ENCODE results near the gene SLC27A1.
A peak's percentile ranks its signal among the peaks of the same experiment; 100 is the strongest.
"Not testable (repeated sequence)": the region's sequence is repeated elsewhere in the genome, so short reads cannot be mapped to it uniquely, and the experiment has no call there.

Gene SLC27A1

DNA sequence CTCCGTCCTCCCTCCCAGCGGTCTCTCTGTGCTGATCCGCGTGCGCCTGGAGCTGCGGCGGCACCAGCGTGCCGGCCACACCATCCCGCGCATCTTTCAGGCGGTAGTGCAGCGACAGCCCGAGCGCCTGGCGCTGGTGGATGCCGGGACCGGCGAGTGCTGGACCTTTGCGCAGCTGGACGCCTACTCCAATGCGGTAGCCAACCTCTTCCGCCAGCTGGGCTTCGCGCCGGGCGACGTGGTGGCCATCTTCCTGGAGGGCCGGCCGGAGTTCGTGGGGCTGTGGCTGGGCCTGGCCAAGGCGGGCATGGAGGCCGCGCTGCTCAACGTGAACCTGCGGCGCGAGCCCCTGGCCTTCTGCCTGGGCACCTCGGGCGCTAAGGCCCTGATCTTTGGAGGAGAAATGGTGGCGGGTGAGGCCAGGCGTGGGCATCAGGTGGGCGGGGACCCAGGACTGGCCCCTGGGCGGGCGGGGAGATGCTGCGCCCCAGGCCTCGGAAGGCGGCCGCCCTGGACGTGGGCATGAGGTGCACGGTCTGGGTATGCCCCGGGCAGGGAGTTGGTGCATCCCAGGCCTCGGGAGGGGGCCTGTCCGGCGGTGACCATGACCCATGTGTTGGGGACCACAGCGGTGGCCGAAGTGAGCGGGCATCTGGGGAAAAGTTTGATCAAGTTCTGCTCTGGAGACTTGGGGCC is 16.4 kb downstream of the SLC27A1 start:
- ATAC-seq (replicated peaks) (no peak), DNase-seq (no peak)
- Mint-ChIP-seq H3K9me3 (no peaks in the 10 kb centered on the region), H3K4me3 (no peak overlapping the region), H3K27me3 (no peaks in the 10 kb centered on the region), H3K36me3 (ENCODE audit: insufficient read depth) (peaks cover 3% of the 10 kb centered on the region), H3K27ac (peak overlapping the region in 1 of 2 donors; percentile 44), H3K4me1 (ENCODE audit: low read depth in 2 of 2) (peaks cover 25 to 26% of the 10 kb centered on the region in 2 donors)

DNA sequence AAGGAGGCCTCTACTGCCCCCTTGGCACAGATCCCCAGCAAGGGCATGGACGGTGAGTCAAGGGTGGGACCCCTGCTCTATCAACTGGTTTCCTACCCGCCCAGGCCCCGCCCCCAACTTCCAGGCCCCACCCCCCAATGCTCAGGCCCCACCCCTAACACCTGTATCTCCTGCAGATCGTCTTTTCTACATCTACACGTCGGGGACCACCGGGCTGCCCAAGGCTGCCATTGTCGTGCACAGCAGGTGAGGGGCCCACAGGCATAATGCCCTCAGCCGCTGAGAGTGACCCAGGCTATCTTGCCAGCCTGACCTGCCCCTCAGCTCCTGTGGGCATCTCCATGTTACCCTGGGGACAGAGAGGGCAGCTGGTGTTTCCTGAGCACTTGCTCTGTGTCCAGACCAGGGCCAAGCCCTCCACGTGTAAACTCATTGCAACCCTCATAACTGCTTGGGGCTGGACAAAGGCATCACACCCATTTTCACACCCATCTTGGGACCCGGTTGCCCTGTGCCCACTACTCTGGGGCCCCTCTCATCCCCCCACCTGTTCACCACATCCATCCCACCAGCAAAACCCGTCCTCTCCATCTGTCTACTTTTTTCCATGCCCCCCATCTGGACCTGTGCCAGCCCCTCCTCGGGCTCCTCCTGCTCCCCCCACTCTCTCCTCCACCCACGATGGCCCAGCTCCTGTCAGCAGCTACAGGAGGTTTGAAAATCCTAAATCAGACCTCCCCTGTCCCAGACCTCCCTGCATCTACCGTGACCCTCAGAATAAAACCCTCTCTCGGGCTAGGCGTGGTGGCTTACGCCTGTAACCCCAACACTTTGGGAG is 17.2 kb downstream of the SLC27A1 start:
- no peak for DNase-seq
- Mint-ChIP-seq H3K36me3 (ENCODE audit: insufficient read depth) (peaks cover 3% of the 10 kb centered on the region), H3K4me3 (peak overlapping the region; percentile 51 to 80), H3K9me3 (no peaks in the 10 kb centered on the region), H3K27ac (peak overlapping the region; percentile 44 to 92), H3K4me1 (ENCODE audit: low read depth in 2 of 2) (peaks cover 25 to 26% of the 10 kb centered on the region in 2 donors), H3K27me3 (no peaks in the 10 kb centered on the region)
- no peak for ATAC-seq (replicated peaks)

DNA sequence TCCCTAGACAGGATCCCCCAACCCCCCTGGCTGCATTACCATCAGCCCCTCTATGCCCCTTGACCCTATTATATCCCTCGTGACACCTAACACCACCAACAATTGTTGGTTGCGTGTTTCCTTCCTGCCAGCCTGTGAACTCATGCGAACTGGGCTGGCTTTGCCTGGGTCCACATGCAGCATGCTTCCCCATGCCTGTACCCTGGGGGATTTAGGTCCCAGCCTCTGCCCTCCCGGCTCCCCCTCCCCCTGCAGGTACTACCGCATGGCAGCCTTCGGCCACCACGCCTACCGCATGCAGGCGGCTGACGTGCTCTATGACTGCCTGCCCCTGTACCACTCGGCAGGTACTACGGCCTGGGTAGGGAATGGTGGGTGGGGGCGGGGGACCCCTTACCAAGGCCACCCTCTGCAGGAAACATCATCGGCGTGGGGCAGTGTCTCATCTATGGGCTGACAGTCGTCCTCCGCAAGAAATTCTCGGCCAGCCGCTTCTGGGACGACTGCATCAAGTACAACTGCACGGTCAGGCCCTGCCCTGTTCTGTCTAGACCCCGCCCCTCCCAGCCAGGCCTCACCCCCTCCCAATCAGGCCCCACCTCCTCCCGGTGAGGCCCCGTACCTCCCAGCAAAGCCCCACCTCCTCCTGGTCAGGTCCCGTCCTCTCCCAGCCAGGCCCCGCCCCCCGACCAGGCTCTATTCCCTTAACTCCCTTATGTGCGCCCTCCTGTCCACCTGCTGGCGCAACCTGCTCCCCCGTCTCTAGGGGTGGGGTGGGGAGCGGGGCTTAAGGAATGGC is 18.5 kb downstream of the SLC27A1 start:
- H3K9me3 Mint-ChIP-seq, result no peaks in the 10 kb centered on the region
- peaks cover 21 to 24% of the 10 kb centered on the region in 2 donors for H3K4me1 Mint-ChIP-seq (ENCODE audit: low read depth in 2 of 2)
- H3K27ac Mint-ChIP-seq, result peak overlapping the region; percentile 44 to 92
- H3K27me3 Mint-ChIP-seq, result no peaks in the 10 kb centered on the region
- peaks cover 3% of the 10 kb centered on the region for H3K36me3 Mint-ChIP-seq (ENCODE audit: insufficient read depth)
- ATAC-seq (replicated peaks) (peak; percentile 81), DNase-seq (peak; percentile 34 to 70 (median 69))
- H3K4me3 Mint-ChIP-seq, result peak overlapping the region; percentile 51 to 80

DNA sequence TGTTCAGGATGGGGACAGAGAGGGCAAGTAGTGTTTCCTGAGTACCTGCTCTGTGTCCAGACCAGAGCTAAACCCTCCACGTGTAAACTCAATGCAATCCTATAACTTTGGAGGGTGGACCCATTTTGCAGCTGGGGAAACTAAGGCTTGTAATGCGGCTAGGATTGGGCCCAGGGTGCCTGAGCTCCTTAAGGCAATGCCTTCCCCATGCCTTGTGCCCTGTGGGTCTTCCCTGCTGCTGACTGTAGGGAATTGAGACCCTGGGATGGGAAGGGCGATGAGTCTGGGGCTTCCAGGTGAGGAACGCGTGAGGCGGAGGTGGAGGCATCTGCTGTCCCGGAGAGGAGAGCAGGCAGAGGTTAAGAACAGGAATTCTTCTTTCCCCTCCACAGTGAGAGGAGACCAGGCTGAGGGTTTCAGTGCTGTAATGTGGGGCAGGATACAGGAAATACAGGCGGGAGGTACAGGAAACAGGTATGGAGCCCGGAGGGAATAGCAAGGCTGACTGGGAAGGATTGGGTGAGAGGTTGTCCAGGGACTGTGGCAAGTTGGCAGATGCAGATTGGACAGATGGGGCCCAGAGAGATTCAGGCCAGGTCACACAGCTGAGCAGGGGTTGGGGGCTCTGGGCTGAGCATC is 19.2 kb downstream of the SLC27A1 start:
- ATAC-seq (replicated peaks), result no peak
- Mint-ChIP-seq H3K27me3 (no peaks in the 10 kb centered on the region), H3K36me3 (ENCODE audit: insufficient read depth) (peaks cover 3% of the 10 kb centered on the region), H3K9me3 (no peaks in the 10 kb centered on the region), H3K27ac (peak overlapping the region; percentile 44 to 92), H3K4me3 (peak overlapping the region; percentile 51 to 80), H3K4me1 (ENCODE audit: low read depth in 2 of 2) (peaks cover 21 to 24% of the 10 kb centered on the region in 2 donors)
- no peak for DNase-seq

DNA sequence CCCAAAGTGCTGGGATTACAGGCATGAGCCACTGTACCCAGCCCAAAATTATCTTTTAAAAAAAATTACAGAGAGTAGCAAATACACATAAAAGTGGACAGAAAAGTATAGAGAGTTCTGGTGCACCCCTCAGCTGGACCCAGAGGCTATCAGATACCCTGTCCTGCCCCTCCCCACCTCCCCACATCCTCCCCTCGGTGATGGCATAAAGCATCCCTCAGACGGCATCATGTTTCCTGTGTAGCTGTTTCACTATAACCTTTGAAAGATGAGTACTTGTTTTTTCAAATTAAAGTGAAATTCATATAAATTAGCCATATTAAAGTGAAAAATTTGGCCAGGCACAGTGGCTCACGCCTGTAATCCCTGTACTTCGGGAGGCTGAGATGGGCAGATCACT is 20.1 kb downstream of the SLC27A1 start:
- H3K4me3 Mint-ChIP-seq, result peak overlapping the region in 1 of 2 donors; percentile 17
- peak in 2 of 3 experiments; percentile 34 to 44 for DNase-seq
- peak overlapping the region in 1 of 2 donors; percentile 26 for H3K27ac Mint-ChIP-seq
- H3K9me3 Mint-ChIP-seq, result no peaks in the 10 kb centered on the region
- peak; percentile 62 for ATAC-seq (replicated peaks)
- no peaks in the 10 kb centered on the region for H3K36me3 Mint-ChIP-seq (ENCODE audit: insufficient read depth)
- no peaks in the 10 kb centered on the region for H3K27me3 Mint-ChIP-seq
- H3K4me1 Mint-ChIP-seq (ENCODE audit: low read depth in 2 of 2), result peaks cover 21 to 24% of the 10 kb centered on the region in 2 donors

DNA sequence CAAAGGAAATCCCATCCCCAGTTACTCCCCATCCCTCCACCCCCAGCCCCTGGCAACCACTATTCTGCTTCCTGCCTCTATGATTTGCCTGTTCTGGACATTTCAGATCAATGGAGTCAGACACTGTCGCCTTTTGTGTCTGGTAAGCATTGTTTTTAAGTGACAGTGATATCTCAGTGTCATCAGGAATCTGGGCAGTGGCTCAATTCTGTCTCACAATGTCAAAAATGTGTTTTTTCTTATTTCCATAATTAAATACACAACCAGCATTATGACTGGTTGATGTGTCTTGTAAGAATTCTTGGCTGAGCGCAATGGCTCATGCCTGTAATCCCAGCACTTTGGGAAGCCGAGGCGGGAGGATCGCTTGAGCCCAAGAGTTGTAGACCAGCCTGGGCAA is 21.0 kb downstream of the SLC27A1 start:
- H3K36me3 Mint-ChIP-seq (ENCODE audit: insufficient read depth), result no peaks in the 10 kb centered on the region
- no peak overlapping the region for H3K4me3 Mint-ChIP-seq
- peaks cover 27 to 30% of the 10 kb centered on the region in 2 donors for H3K4me1 Mint-ChIP-seq (ENCODE audit: low read depth in 2 of 2)
- H3K27me3 Mint-ChIP-seq, result no peaks in the 10 kb centered on the region
- DNase-seq (no peak), ATAC-seq (replicated peaks) (no peak)
- H3K9me3 Mint-ChIP-seq, result no peaks in the 10 kb centered on the region
- peak overlapping the region; percentile 55 to 58 for H3K27ac Mint-ChIP-seq

DNA sequence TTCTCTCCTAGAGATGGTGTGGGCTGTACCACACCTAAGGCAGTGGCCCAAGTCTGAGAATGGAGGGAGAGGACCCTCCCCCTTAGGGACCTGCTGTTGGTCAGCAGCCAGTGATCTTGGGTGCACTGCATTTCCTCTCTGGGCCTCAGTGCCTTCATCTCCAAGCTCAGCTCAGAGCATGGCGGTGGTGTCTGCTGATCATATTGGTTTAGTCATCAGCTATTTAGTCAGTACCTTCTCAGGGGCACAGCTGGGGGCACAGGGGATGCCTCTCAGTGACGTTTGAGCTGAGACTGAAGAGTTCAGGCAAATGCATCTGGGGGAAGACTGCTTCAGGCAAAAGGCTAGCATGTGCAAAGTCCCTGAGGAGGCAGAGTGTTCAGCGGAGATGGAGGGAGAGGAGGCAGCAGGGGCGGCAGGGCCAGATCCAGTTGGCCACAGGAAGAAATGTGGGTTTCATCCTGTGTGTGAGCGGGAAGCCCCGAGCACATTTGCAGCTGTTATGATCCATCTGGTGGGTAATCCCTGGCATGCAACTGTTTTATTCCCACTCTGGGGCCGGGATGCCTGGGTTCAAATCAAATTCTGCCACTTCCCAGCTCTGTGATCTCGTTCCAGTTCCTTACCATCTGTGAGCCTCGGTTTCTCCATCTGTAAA is 25.4 kb downstream of the SLC27A1 start:
- peaks cover 15 to 18% of the 10 kb centered on the region in 2 donors for H3K4me1 Mint-ChIP-seq (ENCODE audit: low read depth in 2 of 2)
- H3K36me3 Mint-ChIP-seq (ENCODE audit: insufficient read depth), result peaks cover 3% of the 10 kb centered on the region
- peak overlapping the region in 1 of 2 donors; percentile 17 for H3K27ac Mint-ChIP-seq
- no peaks in the 10 kb centered on the region for H3K9me3 Mint-ChIP-seq
- DNase-seq (no peak), ATAC-seq (replicated peaks) (no peak)
- H3K27me3 Mint-ChIP-seq, result no peaks in the 10 kb centered on the region
- H3K4me3 Mint-ChIP-seq, result no peak overlapping the region

DNA sequence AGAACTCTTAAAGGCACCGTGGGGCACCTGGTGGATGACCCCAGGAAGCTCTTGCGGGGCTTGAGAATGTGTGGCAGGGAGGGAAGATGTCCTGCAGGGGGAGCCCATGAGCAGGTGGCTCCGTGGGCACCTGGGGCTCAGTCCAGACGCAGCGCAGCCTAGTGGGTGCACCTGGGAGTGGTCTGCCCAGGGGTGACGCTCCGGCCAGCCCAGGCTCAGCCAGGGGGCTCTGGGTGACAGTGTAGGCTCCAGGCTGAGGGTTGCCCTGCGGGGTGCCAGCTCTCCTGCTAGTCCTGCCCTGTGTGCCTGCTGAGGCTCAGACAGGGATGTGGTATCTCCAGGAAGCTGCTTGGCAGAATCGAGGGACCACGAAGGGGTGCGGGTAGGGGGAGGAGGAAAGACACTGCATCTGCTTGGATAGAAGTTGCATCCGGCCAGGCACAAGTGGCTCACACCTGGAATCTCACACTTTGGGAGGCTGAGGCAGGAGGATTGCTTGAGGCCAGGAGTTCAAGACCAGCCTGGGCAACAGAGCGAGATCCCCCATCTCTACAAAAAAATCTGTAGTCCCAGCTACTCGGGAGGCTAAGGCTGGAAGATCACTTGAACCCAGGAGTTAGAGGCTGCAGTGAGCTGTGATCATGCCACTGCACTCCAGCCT is 26.1 kb downstream of the SLC27A1 start:
- Mint-ChIP-seq H3K27me3 (no peaks in the 10 kb centered on the region), H3K36me3 (ENCODE audit: insufficient read depth) (peaks cover 3% of the 10 kb centered on the region), H3K9me3 (no peaks in the 10 kb centered on the region), H3K27ac (peak overlapping the region in 1 of 2 donors; percentile 17), H3K4me3 (peak overlapping the region; percentile 15 to 40), H3K4me1 (ENCODE audit: low read depth in 2 of 2) (peaks cover 16 to 18% of the 10 kb centered on the region in 2 donors)
- peak; percentile 76 to 78 (median 77) for DNase-seq
- peak; percentile 99 for ATAC-seq (replicated peaks)

DNA sequence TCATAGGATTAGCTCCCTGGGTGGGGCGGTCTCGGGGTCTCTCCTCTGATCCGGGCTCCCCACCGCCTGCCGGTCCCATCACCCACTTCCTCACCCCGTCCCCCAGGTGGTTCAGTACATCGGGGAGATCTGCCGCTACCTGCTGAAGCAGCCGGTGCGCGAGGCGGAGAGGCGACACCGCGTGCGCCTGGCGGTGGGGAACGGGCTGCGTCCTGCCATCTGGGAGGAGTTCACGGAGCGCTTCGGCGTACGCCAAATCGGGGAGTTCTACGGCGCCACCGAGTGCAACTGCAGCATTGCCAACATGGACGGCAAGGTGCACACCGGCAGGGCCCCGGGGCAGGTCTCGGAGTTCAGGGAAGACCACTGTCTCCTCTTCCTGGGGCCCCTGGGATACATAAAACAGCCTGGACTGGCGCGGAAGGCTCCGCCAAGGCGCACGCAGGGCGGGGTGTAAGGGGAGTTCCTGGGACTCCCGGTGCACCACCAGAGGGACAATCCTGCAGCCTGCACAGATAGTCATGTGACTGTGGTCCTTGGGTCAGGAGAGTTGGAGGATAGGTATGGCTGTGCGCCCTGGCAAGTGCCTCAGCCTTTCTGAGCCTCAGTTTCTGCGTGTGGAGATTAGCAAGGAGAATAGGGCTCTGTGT is 26.9 kb downstream of the SLC27A1 start:
- H3K4me1 Mint-ChIP-seq (ENCODE audit: low read depth in 2 of 2), result peaks cover 16 to 18% of the 10 kb centered on the region in 2 donors
- no peak for ATAC-seq (replicated peaks)

DNA sequence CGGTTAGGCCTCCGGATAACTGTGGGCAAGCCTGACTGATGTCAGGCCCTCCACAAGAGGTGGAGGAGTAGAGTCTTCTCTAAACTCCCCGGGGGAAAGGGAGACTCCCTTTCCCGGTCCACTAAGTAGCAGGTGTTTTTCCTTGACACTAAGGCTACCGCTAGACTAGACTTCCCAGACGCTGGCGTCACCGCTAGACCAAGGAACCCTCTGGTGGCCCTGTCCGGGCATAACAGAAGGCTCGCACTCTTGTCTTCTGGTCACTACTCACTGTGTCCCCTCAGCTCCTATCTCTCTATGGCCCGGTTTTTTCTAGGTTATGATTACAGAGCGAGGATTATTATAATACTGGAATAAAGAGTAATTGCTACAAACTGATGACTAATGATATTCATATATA is 28.7 kb downstream of the SLC27A1 start:
- DNase-seq; H3K27me3 Mint-ChIP-seq; H3K36me3 Mint-ChIP-seq (ENCODE audit: insufficient read depth); ATAC-seq (replicated peaks); H3K9me3 Mint-ChIP-seq; H3K4me3 Mint-ChIP-seq: not testable (repeated sequence)
- H3K27ac Mint-ChIP-seq, result peak overlapping the region in 1 of 2 donors; percentile 81
- peaks cover 18% of the 10 kb centered on the region in 2 donors for H3K4me1 Mint-ChIP-seq (ENCODE audit: low read depth in 2 of 2)

More for the DNA sequence above, 26.9 kb downstream of the SLC27A1 start:
- Mint-ChIP-seq H3K36me3 (ENCODE audit: insufficient read depth) (peaks cover 6% of the 10 kb centered on the region), H3K27me3 (no peaks in the 10 kb centered on the region), H3K4me3 (no peak overlapping the region), H3K9me3 (no peaks in the 10 kb centered on the region), H3K27ac (no peak overlapping the region)
- DNase-seq, result no peak

DNA sequence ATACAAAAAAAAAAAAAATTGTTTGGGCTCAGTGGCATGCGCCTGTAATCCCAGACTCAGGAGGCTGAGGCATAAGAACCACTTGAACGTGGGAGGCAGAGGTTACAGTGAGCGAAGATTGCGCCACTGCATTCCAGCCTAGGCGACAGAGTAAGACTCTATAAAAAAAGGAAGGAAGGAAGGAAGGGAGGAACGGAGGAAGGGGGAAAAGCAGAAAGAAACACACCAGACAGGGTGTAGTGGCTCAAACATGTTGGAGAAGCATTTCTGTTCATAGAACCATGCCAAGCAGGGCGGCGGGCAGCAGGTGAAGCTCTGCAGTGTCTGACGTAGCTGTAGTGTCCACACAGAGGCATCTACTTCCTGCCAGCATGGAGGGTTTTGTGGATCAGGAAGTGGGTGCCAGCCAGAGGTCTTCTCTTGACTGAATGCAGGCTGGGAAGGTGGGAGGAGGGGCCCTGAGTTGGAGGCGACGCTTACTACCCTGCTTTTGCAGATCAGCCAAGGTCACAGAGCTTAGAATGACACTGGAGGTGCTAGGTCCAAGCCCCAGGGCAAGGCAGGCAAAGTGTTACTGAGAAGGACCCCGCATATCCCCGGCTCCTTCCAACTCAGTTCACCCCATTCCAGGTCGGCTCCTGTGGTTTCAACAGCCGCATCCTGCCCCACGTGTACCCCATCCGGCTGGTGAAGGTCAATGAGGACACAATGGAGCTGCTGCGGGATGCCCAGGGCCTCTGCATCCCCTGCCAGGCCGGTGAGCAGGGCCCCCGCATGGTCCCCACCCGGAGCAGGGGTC is 29.5 kb downstream of the SLC27A1 start:
- ATAC-seq (replicated peaks) (no peak), DNase-seq (no peak)
- peak overlapping the region; percentile 81 to 85 for H3K27ac Mint-ChIP-seq
- H3K4me3 Mint-ChIP-seq, result no peak overlapping the region
- H3K4me1 Mint-ChIP-seq (ENCODE audit: low read depth in 2 of 2), result peaks cover 18 to 19% of the 10 kb centered on the region in 2 donors
- H3K9me3 Mint-ChIP-seq, result no peaks in the 10 kb centered on the region
- peaks cover 6% of the 10 kb centered on the region for H3K36me3 Mint-ChIP-seq (ENCODE audit: insufficient read depth)
- no peaks in the 10 kb centered on the region for H3K27me3 Mint-ChIP-seq

Measured in effector memory CD8-positive, alpha-beta T cell (primary cell).